NT2/D1 (cell line): ENCODE results near the gene NUP153.

Experiments used
- SUZ12 ChIP-seq: IDR thresholded peaks from 2 replicates; pipeline ENCODE4 v1.6.1; 2011; ENCODE audit not compliant: insufficient read length, insufficient read depth; ENCODE audit errors: extremely low read depth
- YY1 ChIP-seq: IDR thresholded peaks from 2 replicates; pipeline ENCODE4 v1.6.1; 2011; ENCODE audit not compliant: insufficient read length, insufficient read depth
- ZNF274 ChIP-seq: IDR thresholded peaks from 2 replicates; pipeline ENCODE4 v1.6.1; 2011; ENCODE audit warnings: mild to moderate bottlenecking, low read depth, low read length

GRCh38 chr6:17633465-17634188, 73.1 kb downstream of the NUP153 start:
- TF ChIP-seq YY1 (no peak), ZNF274 (no peak), SUZ12 (no peak)
